ENCODE data around the gene DFFB. TPM values are rescaled to one million over a fixed set of nuclear protein-coding genes. Genes with fewer than 3 reads are reported as not detected.
"Not testable (repeated sequence)": the region's sequence is repeated elsewhere in the genome, so short reads cannot be mapped to it uniquely, and the experiment has no call there.

The DFFB gene, protein sequence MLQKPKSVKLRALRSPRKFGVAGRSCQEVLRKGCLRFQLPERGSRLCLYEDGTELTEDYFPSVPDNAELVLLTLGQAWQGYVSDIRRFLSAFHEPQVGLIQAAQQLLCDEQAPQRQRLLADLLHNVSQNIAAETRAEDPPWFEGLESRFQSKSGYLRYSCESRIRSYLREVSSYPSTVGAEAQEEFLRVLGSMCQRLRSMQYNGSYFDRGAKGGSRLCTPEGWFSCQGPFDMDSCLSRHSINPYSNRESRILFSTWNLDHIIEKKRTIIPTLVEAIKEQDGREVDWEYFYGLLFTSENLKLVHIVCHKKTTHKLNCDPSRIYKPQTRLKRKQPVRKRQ
- 2.1 TPM for total RNA-seq

GRCh38 chr1:3856923-3857790, at the start of gene DFFB, which contains the start of gene CEP104:
Gene DFFB (plus strand): TSS chr1:3857476. CDS start chr1:3857604, 128 bp downstream.
Gene CEP104 (minus strand): TSS chr1:3857211. CDS start chr1:3852407, 4,804 bp downstream.
- H3K27ac ChIP-seq (ENCODE audit: low read depth, low read length), result peak within 1 kb of the TSS; percentile 64

DNA sequence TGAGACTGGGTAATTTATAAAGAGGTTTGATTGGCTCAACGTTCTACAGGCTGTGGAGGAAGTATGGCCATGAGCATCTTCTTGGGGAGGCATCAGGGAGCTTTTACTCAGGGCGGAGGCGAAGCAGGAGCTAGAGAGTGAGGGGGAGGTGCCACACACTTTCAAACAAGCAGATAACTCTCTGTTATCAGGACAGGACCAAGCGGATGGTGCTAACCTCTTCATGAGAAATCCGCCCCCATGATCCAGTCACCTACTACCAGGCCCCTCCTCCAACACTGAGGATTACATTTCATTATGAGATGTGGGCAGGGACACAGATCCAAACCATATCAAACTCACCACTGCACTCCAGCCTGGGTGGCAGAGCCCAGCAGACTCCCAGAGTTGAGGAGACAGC, 49.5 kb upstream of the DFFB start:
- Histone ChIP-seq H3K27ac (ENCODE audit: low read depth, low read length) (no peak overlapping the region), H3K4me1 (ENCODE audit: control insufficient read depth in 3 of 3, insufficient read depth in 3 of 3, low read length in 3 of 3) (no peaks in the 10 kb centered on the region), H3K36me3 (ENCODE audit: control insufficient read depth in 3 of 3, insufficient read depth in 3 of 3, low read length in 3 of 3) (no peaks in the 10 kb centered on the region), H3K9ac (ENCODE audit: low read depth in 1 of 3, low read length in 3 of 3) (no peak overlapping the region), H3K9me3 (ENCODE audit: control insufficient read depth in 3 of 3, low read length in 3 of 3) (no peaks in the 10 kb centered on the region), H3K4me3 (ENCODE audit: low read length in 3 of 3) (no peak overlapping the region), H3K27me3 (ENCODE audit: control insufficient read depth in 3 of 3, insufficient read depth in 3 of 3, low read length in 3 of 3) (peaks cover 8 to 21% (median 15%) of the 10 kb centered on the region in 3 donors)

More at GRCh38 chr1:3856923-3857790, at the start of gene DFFB, which contains the start of gene CEP104:
- Histone ChIP-seq H3K27me3 (ENCODE audit: control insufficient read depth in 3 of 3, insufficient read depth in 3 of 3, low read length in 3 of 3) (no peaks in the 10 kb centered on the region), H3K36me3 (ENCODE audit: control insufficient read depth in 3 of 3, insufficient read depth in 3 of 3, low read length in 3 of 3) (peaks cover 0 to 7% (median 2%) of the 10 kb centered on the region in 3 donors), H3K4me1 (ENCODE audit: control insufficient read depth in 3 of 3, insufficient read depth in 3 of 3, low read length in 3 of 3) (peaks cover 15 to 29% (median 21%) of the 10 kb centered on the region in 3 donors), H3K9me3 (ENCODE audit: control insufficient read depth in 3 of 3, low read length in 3 of 3) (no peaks in the 10 kb centered on the region), H3K4me3 (ENCODE audit: low read length in 3 of 3) (peak within 1 kb of the TSS; percentile 87 to 98 (median 97)), H3K9ac (ENCODE audit: low read depth in 1 of 3, low read length in 3 of 3) (peak within 1 kb of the TSS; percentile 84 to 91 (median 86))

DNA sequence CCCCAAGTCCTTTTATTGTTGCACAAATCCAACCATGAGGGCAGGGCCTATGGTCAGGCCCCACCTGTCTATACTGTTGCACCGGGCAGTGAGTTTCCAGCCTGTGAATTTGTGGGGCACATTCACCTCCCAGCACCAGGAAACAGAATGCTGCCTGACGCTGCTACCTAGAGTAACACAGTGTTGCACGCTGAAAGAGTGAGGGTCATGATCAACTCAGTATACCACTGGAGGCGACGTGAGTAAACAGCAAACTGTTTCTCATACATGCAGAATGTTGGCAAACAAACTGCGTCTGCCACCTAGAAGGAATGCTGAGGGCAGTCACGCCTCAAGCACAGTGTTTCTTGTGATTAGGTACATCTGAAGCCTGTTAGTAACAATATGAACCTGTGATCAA, 47.6 kb upstream of the DFFB start:
- Histone ChIP-seq H3K27ac (ENCODE audit: low read depth, low read length) (no peak overlapping the region), H3K36me3 (ENCODE audit: control insufficient read depth in 3 of 3, insufficient read depth in 3 of 3, low read length in 3 of 3) (peaks cover 7 to 8% (median 7%) of the 10 kb centered on the region in 3 donors), H3K9ac (ENCODE audit: low read depth in 1 of 3, low read length in 3 of 3) (no peak overlapping the region), H3K9me3 (ENCODE audit: control insufficient read depth in 3 of 3, low read length in 3 of 3) (no peaks in the 10 kb centered on the region), H3K27me3 (ENCODE audit: control insufficient read depth in 3 of 3, insufficient read depth in 3 of 3, low read length in 3 of 3) (peaks cover 2 to 12% (median 8%) of the 10 kb centered on the region in 3 donors), H3K4me1 (ENCODE audit: control insufficient read depth in 3 of 3, insufficient read depth in 3 of 3, low read length in 3 of 3) (no peaks in the 10 kb centered on the region), H3K4me3 (ENCODE audit: low read length in 3 of 3) (no peak overlapping the region)

DNA sequence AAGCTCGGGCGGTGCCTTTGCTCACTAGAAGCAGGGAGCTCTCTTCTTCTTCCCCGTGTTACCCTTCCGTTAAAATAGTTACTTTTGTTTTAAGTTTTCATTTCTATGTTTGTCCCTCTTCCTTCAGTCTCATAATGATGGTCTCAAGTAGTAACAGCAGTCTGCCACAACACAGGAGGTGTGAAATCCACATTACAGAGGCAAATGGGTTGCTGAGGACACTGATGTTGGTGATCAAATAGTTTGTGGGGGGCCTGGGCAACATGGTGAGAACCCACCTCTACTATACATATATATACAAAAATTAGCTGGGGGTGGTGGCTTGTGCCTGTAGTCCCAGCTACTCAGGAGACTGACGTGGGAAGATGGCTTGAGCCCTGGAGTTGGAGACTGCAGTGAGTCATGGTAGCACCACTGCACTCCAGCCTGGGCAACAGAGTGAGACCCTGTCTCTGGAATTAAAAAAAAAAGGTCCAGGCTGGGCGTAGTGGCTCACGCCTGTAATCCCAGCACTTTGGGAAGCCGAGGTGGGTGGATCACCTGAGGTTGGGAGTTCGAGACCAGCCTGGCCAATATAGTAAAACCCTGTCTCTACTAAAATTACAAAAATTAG, 47.0 kb upstream of the DFFB start:
- not testable (repeated sequence) for H3K4me1 ChIP-seq (ENCODE audit: control insufficient read depth in 3 of 3, insufficient read depth in 3 of 3, low read length in 3 of 3); H3K27me3 ChIP-seq (ENCODE audit: control insufficient read depth in 3 of 3, insufficient read depth in 3 of 3, low read length in 3 of 3); H3K9me3 ChIP-seq (ENCODE audit: control insufficient read depth in 3 of 3, low read length in 3 of 3); H3K4me3 ChIP-seq (ENCODE audit: low read length in 3 of 3); H3K27ac ChIP-seq (ENCODE audit: low read depth, low read length); H3K9ac ChIP-seq (ENCODE audit: low read depth in 1 of 3, low read length in 3 of 3)
- H3K36me3 ChIP-seq (ENCODE audit: control insufficient read depth in 3 of 3, insufficient read depth in 3 of 3, low read length in 3 of 3), result peaks cover 12 to 14% (median 13%) of the 10 kb centered on the region in 3 donors

GRCh38 chr1:3811595-3811911, 45.7 kb upstream of the DFFB start:
- Histone ChIP-seq H3K27ac (ENCODE audit: low read depth, low read length) (no peak overlapping the region), H3K4me1 (ENCODE audit: control insufficient read depth in 3 of 3, insufficient read depth in 3 of 3, low read length in 3 of 3) (no peaks in the 10 kb centered on the region), H3K9me3 (ENCODE audit: control insufficient read depth in 3 of 3, low read length in 3 of 3) (no peaks in the 10 kb centered on the region), H3K27me3 (ENCODE audit: control insufficient read depth in 3 of 3, insufficient read depth in 3 of 3, low read length in 3 of 3) (peaks cover 0 to 5% (median 0%) of the 10 kb centered on the region in 3 donors), H3K9ac (ENCODE audit: low read depth in 1 of 3, low read length in 3 of 3) (no peak overlapping the region), H3K4me3 (ENCODE audit: low read length in 3 of 3) (no peak overlapping the region), H3K36me3 (ENCODE audit: control insufficient read depth in 3 of 3, insufficient read depth in 3 of 3, low read length in 3 of 3) (peaks cover 21 to 26% (median 24%) of the 10 kb centered on the region in 3 donors)

GRCh38 chr1:3814065-3814464, 43.2 kb upstream of the DFFB start:
- no peaks in the 10 kb centered on the region for H3K4me1 ChIP-seq (ENCODE audit: control insufficient read depth in 3 of 3, insufficient read depth in 3 of 3, low read length in 3 of 3)
- H3K27ac ChIP-seq (ENCODE audit: low read depth, low read length), result no peak overlapping the region
- no peak overlapping the region for H3K9ac ChIP-seq (ENCODE audit: low read depth in 1 of 3, low read length in 3 of 3)
- H3K27me3 ChIP-seq (ENCODE audit: control insufficient read depth in 3 of 3, insufficient read depth in 3 of 3, low read length in 3 of 3), result no peaks in the 10 kb centered on the region
- H3K4me3 ChIP-seq (ENCODE audit: low read length in 3 of 3), result no peak overlapping the region
- peaks cover 28 to 32% (median 29%) of the 10 kb centered on the region in 3 donors for H3K36me3 ChIP-seq (ENCODE audit: control insufficient read depth in 3 of 3, insufficient read depth in 3 of 3, low read length in 3 of 3)
- no peaks in the 10 kb centered on the region for H3K9me3 ChIP-seq (ENCODE audit: control insufficient read depth in 3 of 3, low read length in 3 of 3)

- Histone ChIP-seq H3K27me3 (ENCODE audit: control insufficient read depth in 3 of 3, insufficient read depth in 3 of 3, low read length in 3 of 3) (no peaks in the 10 kb centered on the region), H3K9ac (ENCODE audit: low read depth in 1 of 3, low read length in 3 of 3) (no peak overlapping the region), H3K4me1 (ENCODE audit: control insufficient read depth in 3 of 3, insufficient read depth in 3 of 3, low read length in 3 of 3) (no peaks in the 10 kb centered on the region), H3K36me3 (ENCODE audit: control insufficient read depth in 3 of 3, insufficient read depth in 3 of 3, low read length in 3 of 3) (peaks cover 35% of the 10 kb centered on the region in 3 donors), H3K4me3 (ENCODE audit: low read length in 3 of 3) (no peak overlapping the region), H3K27ac (ENCODE audit: low read depth, low read length) (no peak overlapping the region), H3K9me3 (ENCODE audit: control insufficient read depth in 3 of 3, low read length in 3 of 3) (no peaks in the 10 kb centered on the region)
Measured at GRCh38 chr1:3814771-3815561, 42.3 kb upstream of the DFFB start.

DNA sequence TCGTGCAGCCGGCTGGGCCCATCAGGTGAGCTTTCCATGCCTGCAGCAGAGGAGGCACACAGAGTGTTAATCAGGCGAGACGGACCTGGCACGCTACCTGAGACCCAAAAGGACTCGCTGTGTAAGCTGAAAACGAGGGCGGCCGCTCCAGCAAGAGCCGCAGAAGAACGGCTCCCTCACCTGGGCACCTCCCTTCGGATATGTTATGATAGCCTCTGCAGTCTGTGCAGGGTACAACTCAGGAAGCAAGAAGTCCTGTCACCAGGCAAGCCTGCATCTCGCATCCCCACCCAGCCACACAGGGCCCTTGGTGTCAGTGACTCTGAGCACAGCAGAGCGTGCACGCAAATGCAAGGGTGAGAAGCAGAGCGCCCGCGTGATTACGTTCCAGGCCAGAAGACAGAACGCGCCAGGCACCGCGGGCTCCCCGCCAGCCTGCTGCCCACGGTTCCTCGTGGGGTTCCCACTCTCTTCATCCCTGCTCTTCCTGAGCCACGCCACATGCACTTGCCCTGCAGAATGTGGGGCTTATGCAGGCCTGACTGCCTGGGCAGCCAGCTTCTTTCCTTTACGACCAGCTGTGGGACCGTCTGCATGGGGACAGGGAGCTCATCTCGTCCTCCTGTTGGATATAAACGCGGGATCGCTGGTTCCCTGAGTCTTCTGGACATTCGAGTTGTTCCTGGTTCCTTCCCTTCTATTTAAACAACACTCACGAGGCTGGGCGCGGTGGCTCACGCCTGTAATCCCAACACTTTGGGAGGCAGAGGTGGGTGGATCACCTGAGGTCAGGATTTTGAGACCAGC, 40.7 kb upstream of the DFFB start:
- no peaks in the 10 kb centered on the region for H3K4me1 ChIP-seq (ENCODE audit: control insufficient read depth in 3 of 3, insufficient read depth in 3 of 3, low read length in 3 of 3)

More for the DNA sequence above, 40.7 kb upstream of the DFFB start:
- Histone ChIP-seq H3K27me3 (ENCODE audit: control insufficient read depth in 3 of 3, insufficient read depth in 3 of 3, low read length in 3 of 3) (no peaks in the 10 kb centered on the region), H3K36me3 (ENCODE audit: control insufficient read depth in 3 of 3, insufficient read depth in 3 of 3, low read length in 3 of 3) (peaks cover 48 to 50% (median 49%) of the 10 kb centered on the region in 3 donors), H3K27ac (ENCODE audit: low read depth, low read length) (no peak overlapping the region), H3K4me3 (ENCODE audit: low read length in 3 of 3) (no peak overlapping the region), H3K9ac (ENCODE audit: low read depth in 1 of 3, low read length in 3 of 3) (no peak overlapping the region), H3K9me3 (ENCODE audit: control insufficient read depth in 3 of 3, low read length in 3 of 3) (no peaks in the 10 kb centered on the region)
